T-cell (primary cell): ENCODE data around the gene TTC12. TPM values are rescaled to one million over a fixed set of nuclear protein-coding genes. Genes with fewer than 3 reads are reported as not detected.

Source experiments
- ATAC-seq, 4 experiments: fragments of 200-7000 bp in 3 of 4; fragments of 150-1000 bp in 1 of 4; cut with Tn5 transposase; replicated peaks in 1 of 4; 1 replicate in 3 of 4; 2 replicates in 1 of 4; pipeline ENCODE4 v1.10.0; 2021; ENCODE audit warnings: moderate library complexity in 3 of 4, mild to moderate bottlenecking in 2 of 4, moderate number of reproducible peaks in 1 of 4
- CTCF ChIA-PET, 2 donors: fragments of 300-600 bp; sonication (Branson Sonifier 250); formaldehyde crosslinking; loops; one replicate each; lab custom pipeline; 2022; ENCODE audit warnings: antibody characterized with exemption in 2 of 2; lab: Charles Lee
- POLR2A ChIA-PET, 2 donors: fragments of 300-600 bp; sonication (Branson Sonifier 250); formaldehyde crosslinking; loops; one replicate each; lab custom pipeline; 2022; ENCODE audit warnings: antibody characterized with exemption in 2 of 2; lab: Charles Lee
- DNase-seq, 35 experiments: peaks; one replicate each; pipeline versions ENCODE4 v3.0.0 to v3.0.0-alpha.2; 2013 to 2023
- H3K27ac ChIP-seq: one replicate; pipeline ENCODE4 v1.5.1; 2013; ENCODE audit warnings: low read length
- H3K27me3 ChIP-seq, 2 experiments: replicated peaks in 1 of 2; 1 replicate in 1 of 2; 2 replicates in 1 of 2; pipeline versions ENCODE4 v1.6.1 to v1.7.0; 2013; ENCODE audit warnings: low read length in 1 of 2, mixed read lengths in 1 of 2; ENCODE audit not compliant: control insufficient read depth in 2 of 2, insufficient read depth in 2 of 2; ENCODE audit errors: extremely low read depth in 1 of 2
- H3K36me3 ChIP-seq, 2 donors: 1 replicate in 1 of 2; 2 replicates in 1 of 2; pipeline versions ENCODE4 v1.6.1 to v1.7.0; 2013; ENCODE audit warnings: low read length in 1 of 2; ENCODE audit not compliant: control insufficient read depth in 2 of 2, insufficient read depth in 1 of 2; ENCODE audit errors: extremely low read depth in 1 of 2
- H3K4me1 ChIP-seq, 2 experiments: 1 replicate in 1 of 2; 2 replicates in 1 of 2; pipeline versions ENCODE4 v1.6.1 to v1.7.0; 2013; ENCODE audit warnings: low read length in 2 of 2, mixed read lengths in 1 of 2; ENCODE audit not compliant: insufficient read depth in 2 of 2, control insufficient read depth in 1 of 2; ENCODE audit errors: extremely low read depth in 1 of 2
- H3K4me3 ChIP-seq, 2 donors: 1 replicate in 1 of 2; 2 replicates in 1 of 2; pipeline versions ENCODE4 v1.5.1 to v1.7.0; 2013; ENCODE audit warnings: mild to moderate bottlenecking in 2 of 2, low read length in 1 of 2, moderate library complexity in 1 of 2; ENCODE audit not compliant: control insufficient read depth in 1 of 2; ENCODE audit errors: extremely low read depth in 1 of 2
- H3K9me3 ChIP-seq: 2 replicates; pipeline ENCODE4 v1.7.0; 2013
- H3K27ac Mint-ChIP-seq, 2 donors: one replicate each; pipeline ENCODE4 v1.8.0; 2020 to 2021; ENCODE audit warnings: mild to moderate bottlenecking in 2 of 2, mixed read lengths in 2 of 2
- H3K27me3 Mint-ChIP-seq, 2 donors: one replicate each; pipeline ENCODE4 v1.8.0; 2021 to 2022; ENCODE audit warnings: mixed read lengths in 2 of 2
- H3K36me3 Mint-ChIP-seq: one replicate; pipeline ENCODE4 v1.8.0; 2021; ENCODE audit warnings: mixed read lengths
- H3K4me1 Mint-ChIP-seq, 3 donors: one replicate each; pipeline ENCODE4 v1.8.0; 2020 to 2022; ENCODE audit warnings: mixed read lengths in 3 of 3, mild to moderate bottlenecking in 1 of 3
- H3K4me3 Mint-ChIP-seq, 3 donors: one replicate each; pipeline ENCODE4 v1.8.0; 2020 to 2022; ENCODE audit warnings: mild to moderate bottlenecking in 3 of 3, mixed read lengths in 3 of 3, moderate library complexity in 3 of 3
- H3K9me3 Mint-ChIP-seq, 3 donors: one replicate each; pipeline ENCODE4 v1.8.0; 2020 to 2022; ENCODE audit warnings: mixed read lengths in 3 of 3
- WGBS: methylation state at CpG from one replicate; pipeline ENCODE4 v1.1.5; 2013; ENCODE audit warnings: missing lambda C conversion rate; ENCODE audit not compliant: insufficient coverage; 5-methylcytosine and 5-hydroxymethylcytosine counted together
- total RNA-seq, 35 experiments: library from RNA in 6 of 35; stranded (reverse) in 6 of 35; fragments of 120-200 nt in 1 of 35; gene quantifications; one replicate each; pipeline versions ENCODE4 v1.2.1 to v1.2.4 and lab custom pipeline; 2013 to 2026

The TTC12 gene
- total RNA-seq, 5 donors from 2014 or later (not counting 1 experiment from before 2014, with no cell fraction given) = 29.0 to 63.8 (median 45.2) TPM

DNA sequence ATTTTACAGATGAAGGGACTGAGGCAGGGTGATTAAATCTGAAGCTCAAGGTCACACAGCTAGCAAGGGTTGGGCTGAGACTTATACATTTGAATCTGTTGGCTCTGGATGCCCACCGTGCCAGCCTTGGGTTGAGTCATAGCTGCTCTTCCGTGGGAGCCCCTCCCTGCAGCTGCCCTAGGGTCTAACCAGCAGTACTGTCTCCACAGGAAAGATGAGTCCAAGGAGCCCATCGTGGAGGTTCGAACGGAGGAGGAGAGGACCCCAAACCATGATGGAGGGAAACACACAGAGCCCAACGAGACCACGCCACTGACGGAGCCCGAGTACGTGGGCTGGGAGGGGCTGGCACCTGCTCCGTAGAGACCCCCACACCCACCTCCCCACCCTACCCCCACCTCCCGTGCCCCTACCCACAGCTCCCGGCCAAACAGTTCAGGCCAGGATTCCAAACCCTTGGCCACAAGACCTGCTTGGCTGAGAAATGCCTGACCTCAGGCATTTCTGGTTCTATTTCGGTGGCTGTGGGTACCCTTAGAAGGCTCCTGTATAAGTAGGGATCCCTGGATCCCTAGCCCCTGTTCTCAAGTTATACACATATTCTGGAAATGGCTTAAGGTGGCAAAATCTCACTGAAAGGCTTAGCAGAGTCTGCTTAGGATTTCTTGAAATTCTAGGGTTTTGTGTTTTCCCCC is 42.7 kb upstream of the TTC12 start:
- Mint-ChIP-seq H3K27me3 (peaks cover 7 to 14% of the 10 kb centered on the region in 2 donors), H3K4me1 (no peaks in the 10 kb centered on the region), H3K4me3 (no peak overlapping the region), H3K9me3 (no peaks in the 10 kb centered on the region), H3K27ac (no peak overlapping the region), H3K36me3 (no peaks in the 10 kb centered on the region)
- no peaks in the 10 kb centered on the region for H3K36me3 ChIP-seq
- no peak overlapping the region for H3K4me3 ChIP-seq
- CTCF ChIA-PET = interaction anchor here in 1 of 2 donors (0.5 kb wide), 1 partner anchor 1056 kb away, joined by 3 read pairs; no protein-coding TSS in a partner anchor
- no peaks in the 10 kb centered on the region for H3K4me1 ChIP-seq
- H3K27me3 ChIP-seq = peaks cover 0 to 17% of the 10 kb centered on the region in 2 experiments
- 83% methylated on average over 5 of the region's 14 CpGs for WGBS
- ATAC-seq = no peak
- H3K9me3 ChIP-seq = no peaks in the 10 kb centered on the region
- no peak for DNase-seq
- no peak overlapping the region for H3K27ac ChIP-seq
- POLR2A ChIA-PET = no interaction called here

DNA sequence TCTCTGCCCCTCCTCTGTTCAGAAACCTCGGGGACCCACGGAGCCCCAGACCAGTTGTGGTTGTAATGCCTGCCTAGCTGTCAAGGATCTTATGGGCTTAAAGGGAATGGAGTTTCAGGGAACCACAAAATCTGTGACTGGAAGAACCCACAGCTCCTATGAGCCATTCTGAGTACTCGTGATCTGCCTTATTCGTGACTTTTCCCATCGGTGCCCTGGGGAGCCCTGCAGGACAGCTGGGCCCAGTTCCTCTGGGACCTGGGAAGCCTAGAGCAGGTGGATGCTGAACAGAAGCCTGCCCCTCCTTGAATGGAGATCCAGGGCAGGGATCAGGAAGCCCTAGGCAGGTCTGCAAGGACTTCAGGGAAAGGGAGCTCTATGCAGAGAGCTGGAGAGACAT is 42.1 kb upstream of the TTC12 start:
- H3K27me3 Mint-ChIP-seq = peaks cover 3 to 14% of the 10 kb centered on the region in 2 donors
- no peaks in the 10 kb centered on the region for H3K9me3 ChIP-seq
- no peaks in the 10 kb centered on the region for H3K36me3 ChIP-seq
- no peak overlapping the region for H3K4me3 ChIP-seq
- no peak overlapping the region for H3K4me3 Mint-ChIP-seq
- WGBS = 63% methylated on average over 5 of the region's 5 CpGs
- peaks cover 0 to 17% of the 10 kb centered on the region in 2 experiments for H3K27me3 ChIP-seq
- no peak for ATAC-seq
- H3K4me1 ChIP-seq = no peaks in the 10 kb centered on the region
- ChIA-PET CTCF (interaction anchor here in 1 of 2 donors (0.5 kb wide), 1 partner anchor 1057 kb away, joined by 3 read pairs; no protein-coding TSS in a partner anchor), POLR2A (no interaction called here)
- H3K9me3 Mint-ChIP-seq = no peaks in the 10 kb centered on the region
- no peak for DNase-seq
- no peaks in the 10 kb centered on the region for H3K36me3 Mint-ChIP-seq
- no peak overlapping the region for H3K27ac Mint-ChIP-seq
- H3K4me1 Mint-ChIP-seq = no peaks in the 10 kb centered on the region
- no peak overlapping the region for H3K27ac ChIP-seq

DNA sequence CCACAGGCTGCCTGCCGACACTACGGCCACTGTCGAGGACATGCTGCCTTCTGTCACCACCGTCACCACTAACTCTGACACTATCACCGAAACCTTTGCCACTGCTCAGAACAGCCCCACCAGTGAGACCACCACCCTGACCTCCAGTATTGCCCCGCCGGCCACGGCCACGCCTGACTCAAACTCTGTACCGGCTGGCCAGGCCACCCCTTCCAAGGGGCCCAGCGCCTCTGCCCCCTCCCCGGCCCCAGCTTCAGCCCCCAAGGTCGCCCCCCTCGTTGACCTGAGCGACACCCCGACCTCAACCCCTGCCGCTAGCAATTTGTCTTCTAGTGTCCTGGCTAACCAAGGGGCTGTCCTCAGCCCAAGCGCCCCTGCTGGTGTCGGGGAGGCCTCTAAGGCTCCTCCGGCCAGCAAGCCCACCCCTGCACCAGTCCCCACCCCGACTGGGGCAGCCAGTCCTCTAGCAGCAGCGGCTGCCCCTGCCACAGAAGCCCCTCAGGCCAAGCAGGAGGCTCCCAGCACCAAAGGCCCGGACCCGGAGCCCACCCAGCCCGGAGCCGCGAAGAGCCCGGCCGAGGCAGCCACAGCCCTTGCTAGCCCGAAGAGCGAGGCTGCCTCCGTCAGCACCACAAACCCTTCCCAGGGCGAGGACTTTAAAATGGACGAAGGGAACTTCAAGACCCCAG is 41.3 kb upstream of the TTC12 start:
- Histone ChIP-seq H3K36me3 (no peaks in the 10 kb centered on the region), H3K4me1 (no peaks in the 10 kb centered on the region), H3K27me3 (peaks cover 0 to 17% of the 10 kb centered on the region in 2 experiments), H3K27ac (no peak overlapping the region), H3K9me3 (no peaks in the 10 kb centered on the region), H3K4me3 (no peak overlapping the region)
- H3K36me3 Mint-ChIP-seq = no peaks in the 10 kb centered on the region
- no peak overlapping the region for H3K27ac Mint-ChIP-seq
- no peaks in the 10 kb centered on the region for H3K4me1 Mint-ChIP-seq
- POLR2A ChIA-PET = no interaction called here
- peaks cover 3 to 14% of the 10 kb centered on the region in 2 donors for H3K27me3 Mint-ChIP-seq
- ATAC-seq = no peak
- H3K4me3 Mint-ChIP-seq = no peak overlapping the region
- H3K9me3 Mint-ChIP-seq = no peaks in the 10 kb centered on the region
- CTCF ChIA-PET = no interaction called here
- DNase-seq = no peak
- 79% methylated on average over 34 of the region's 34 CpGs for WGBS

DNA sequence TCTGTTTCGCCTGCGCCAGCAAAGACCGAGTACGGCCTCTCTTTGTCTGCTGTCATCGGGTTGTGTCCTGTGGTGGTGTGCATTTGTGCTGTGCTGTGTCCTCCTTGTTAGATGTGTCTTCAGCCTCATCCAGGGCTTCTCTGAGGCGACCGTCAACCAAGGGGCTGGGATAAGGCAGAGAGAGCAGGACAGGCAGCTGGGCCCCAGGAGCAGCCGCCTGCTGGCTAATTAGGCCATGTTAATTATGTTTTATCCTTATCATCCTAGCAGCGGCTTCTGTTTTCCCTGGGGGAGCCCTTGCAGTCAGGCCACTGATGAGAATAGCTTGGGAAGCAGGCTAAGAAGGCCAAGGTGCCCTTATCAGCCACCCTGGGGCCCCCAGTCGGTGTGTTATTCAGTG is 40.7 kb upstream of the TTC12 start:
- ATAC-seq (no peak), DNase-seq (no peak)
- CTCF ChIA-PET = no interaction called here
- Histone ChIP-seq H3K4me1 (no peaks in the 10 kb centered on the region), H3K4me3 (no peak overlapping the region), H3K27ac (no peak overlapping the region), H3K36me3 (no peaks in the 10 kb centered on the region), H3K27me3 (peaks cover 0 to 15% of the 10 kb centered on the region in 2 experiments), H3K9me3 (no peaks in the 10 kb centered on the region)
- WGBS = 87% methylated on average over 3 of the region's 10 CpGs
- POLR2A ChIA-PET = no interaction called here
- Mint-ChIP-seq H3K9me3 (no peaks in the 10 kb centered on the region), H3K36me3 (no peaks in the 10 kb centered on the region), H3K4me3 (no peak overlapping the region), H3K4me1 (no peaks in the 10 kb centered on the region), H3K27ac (no peak overlapping the region), H3K27me3 (peaks cover 3 to 13% of the 10 kb centered on the region in 2 donors)

DNA sequence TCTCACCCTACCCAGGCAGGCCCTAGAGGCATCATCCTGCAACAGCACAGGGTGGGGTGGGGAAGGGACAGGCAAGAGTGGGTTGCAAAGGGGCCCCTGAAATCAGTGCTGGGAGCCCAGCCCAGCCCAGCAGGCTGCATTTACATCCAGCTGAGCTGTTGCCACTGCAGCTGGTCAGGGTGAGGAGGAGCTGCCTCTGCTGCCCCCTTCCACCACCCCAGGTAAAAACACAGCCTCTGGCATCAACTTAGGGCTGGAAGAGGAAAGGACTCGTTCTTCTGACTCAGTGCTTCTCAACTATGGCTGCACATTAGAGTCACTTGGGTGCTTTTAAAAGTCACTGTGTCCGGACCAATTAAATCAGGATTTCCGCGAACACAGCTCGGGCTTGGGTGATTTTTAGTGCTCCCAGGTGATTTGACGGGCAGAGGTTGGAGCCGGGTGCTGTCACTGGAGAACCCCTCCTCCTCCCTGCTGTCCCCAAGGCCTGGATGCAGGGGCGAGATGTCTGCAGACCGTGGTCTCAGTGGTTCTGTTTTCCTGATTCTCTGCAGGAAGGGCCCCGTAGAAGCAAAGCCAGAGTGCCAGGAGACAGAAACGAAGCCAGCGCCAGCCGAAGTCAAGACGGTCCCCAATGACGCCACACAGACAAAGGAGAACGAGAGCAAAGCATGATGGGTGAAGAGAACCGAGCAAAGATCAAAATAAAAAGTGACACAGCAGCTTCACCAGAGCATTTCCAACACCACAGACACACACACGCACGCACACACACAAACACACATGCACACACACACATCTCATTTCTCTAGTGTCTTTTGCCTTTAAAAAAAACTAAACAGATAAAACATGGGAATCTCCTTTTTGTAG is 39.4 kb upstream of the TTC12 start:
- CTCF ChIA-PET = interaction anchor here in 1 of 2 donors (1.2 to 1.3 kb wide), 2 partner anchors 10 to 15 kb away, joined by 3 to 4 read pairs; no protein-coding TSS in a partner anchor
- Histone ChIP-seq H3K36me3 (no peaks in the 10 kb centered on the region), H3K27me3 (peaks cover 0 to 12% of the 10 kb centered on the region in 2 experiments), H3K4me3 (no peak overlapping the region), H3K9me3 (no peaks in the 10 kb centered on the region), H3K4me1 (no peaks in the 10 kb centered on the region), H3K27ac (no peak overlapping the region)
- 81% methylated on average over 16 of the region's 19 CpGs for whole genome bisulfite sequencing
- Mint-ChIP-seq H3K4me3 (no peak overlapping the region), H3K36me3 (no peaks in the 10 kb centered on the region), H3K9me3 (no peaks in the 10 kb centered on the region), H3K4me1 (no peaks in the 10 kb centered on the region), H3K27me3 (peaks cover 3 to 12% of the 10 kb centered on the region in 2 donors), H3K27ac (no peak overlapping the region)
- ATAC-seq = no peak
- no peak for DNase-seq
- POLR2A ChIA-PET = no interaction called here

DNA sequence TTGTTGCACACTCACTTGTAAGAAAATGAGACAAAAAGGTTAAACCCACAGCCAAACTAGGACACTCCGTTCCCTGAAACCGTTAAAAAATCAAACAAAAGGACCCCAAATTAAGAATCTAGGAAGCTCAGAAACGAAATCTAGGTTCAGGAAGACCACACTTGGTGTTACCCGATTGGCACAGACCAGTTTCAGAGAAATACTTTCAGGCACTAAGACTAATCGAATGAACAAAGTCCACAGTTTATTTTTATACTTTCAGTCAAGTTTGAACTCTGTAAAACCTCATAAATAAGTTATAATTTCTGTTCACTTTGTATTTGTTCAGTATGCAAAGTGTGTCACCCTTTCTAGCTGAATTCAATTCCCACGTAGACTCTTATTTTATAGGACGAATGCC is 38.8 kb upstream of the TTC12 start:
- Mint-ChIP-seq H3K27me3 (peaks cover 0 to 7% of the 10 kb centered on the region in 2 donors), H3K36me3 (no peaks in the 10 kb centered on the region), H3K4me1 (no peaks in the 10 kb centered on the region), H3K9me3 (no peaks in the 10 kb centered on the region), H3K4me3 (no peak overlapping the region), H3K27ac (no peak overlapping the region)
- Histone ChIP-seq H3K27me3 (peaks cover 0 to 9% of the 10 kb centered on the region in 2 experiments), H3K9me3 (no peaks in the 10 kb centered on the region), H3K4me1 (no peaks in the 10 kb centered on the region), H3K36me3 (no peaks in the 10 kb centered on the region), H3K4me3 (no peak overlapping the region), H3K27ac (no peak overlapping the region)
- CTCF ChIA-PET = interaction anchor here in 1 of 2 donors (1.3 kb wide), 1 partner anchor 14 kb away, joined by 3 read pairs; no protein-coding TSS in a partner anchor
- ATAC-seq (no peak), DNase-seq (no peak)
- 73% methylated on average over 4 of the region's 7 CpGs for WGBS
- POLR2A ChIA-PET = no interaction called here
